WTC11 (cell line): ENCODE measurements around the gene PTPRN2. TPM values are rescaled to one million over a fixed set of nuclear protein-coding genes. Genes with fewer than 3 reads are reported as not detected.

Experiments used
- ATAC-seq: fragments of 200-7000 bp; cut with Tn5 transposase; 2 replicates; pipeline ENCODE4 v1.10.0; 2021; ENCODE audit warnings: mild to moderate bottlenecking, moderate library complexity
- CTCF ChIA-PET: fragments of 300-600 bp; sonication (Branson Sonifier 250); formaldehyde crosslinking; loops from one replicate; lab custom pipeline; 2021; ENCODE audit warnings: antibody characterized with exemption; lab: Charles Lee
- POLR2A ChIA-PET: fragments of 350-600 bp; sonication (Branson Sonifier 250); formaldehyde crosslinking; loops from one replicate; lab custom pipeline; 2021; ENCODE audit warnings: antibody characterized with exemption; lab: Charles Lee
- DNase-seq: peaks from one replicate; pipeline ENCODE4 v3.0.0; 2021; ENCODE audit warnings: low spot score
- H3K27ac Mint-ChIP-seq: 2 replicates; pipeline ENCODE4 v1.8.0; 2021; ENCODE audit warnings: mixed read lengths
- H3K27me3 Mint-ChIP-seq: 2 replicates; pipeline ENCODE4 v1.8.0; 2021; ENCODE audit warnings: low read depth, mild to moderate bottlenecking, moderate library complexity, mixed read lengths
- H3K36me3 Mint-ChIP-seq: 2 replicates; pipeline ENCODE4 v1.8.0; 2021; ENCODE audit warnings: mixed read lengths
- H3K4me1 Mint-ChIP-seq: 2 replicates; pipeline ENCODE4 v1.8.0; 2022; ENCODE audit warnings: mixed read lengths
- H3K4me3 Mint-ChIP-seq: 2 replicates; pipeline ENCODE4 v1.8.0; 2021; ENCODE audit warnings: mild to moderate bottlenecking, moderate library complexity, mixed read lengths
- H3K9me3 Mint-ChIP-seq: 2 replicates; pipeline ENCODE4 v1.8.0; 2021; ENCODE audit warnings: mixed read lengths
- ARID4B ChIP-seq: sonication (generic); formaldehyde crosslinking; IDR thresholded peaks from 2 replicates; pipeline ENCODE4 v1.8.0; 2023; ENCODE audit warnings: missing genetic modification reagents, mild to moderate bottlenecking, borderline replicate concordance
- ATF1 ChIP-seq: sonication (generic); formaldehyde crosslinking; IDR thresholded peaks from 2 replicates; pipeline ENCODE4 v1.8.1; 2023; ENCODE audit warnings: mild to moderate bottlenecking, moderate library complexity, missing genetic modification reagents
- ATF2 ChIP-seq: sonication (generic); formaldehyde crosslinking; IDR thresholded peaks from 2 replicates; pipeline ENCODE4 v1.8.1; 2022; ENCODE audit warnings: low read depth, missing genetic modification reagents, borderline replicate concordance
- E2F5 ChIP-seq: sonication (generic); formaldehyde crosslinking; IDR thresholded peaks from 2 replicates; pipeline ENCODE4 v1.8.1; 2022; ENCODE audit warnings: mild to moderate bottlenecking, moderate library complexity, missing genetic modification reagents
- ESRRA ChIP-seq: sonication (generic); formaldehyde crosslinking; IDR thresholded peaks from 2 replicates; pipeline ENCODE4 v1.8.1; 2022; ENCODE audit warnings: mild to moderate bottlenecking, missing genetic modification reagents, borderline replicate concordance
- IRF1 ChIP-seq: sonication (generic); formaldehyde crosslinking; IDR thresholded peaks from 2 replicates; pipeline ENCODE4 v1.8.0; 2023; ENCODE audit warnings: missing genetic modification reagents
- IRF2 ChIP-seq: sonication (generic); formaldehyde crosslinking; IDR thresholded peaks from 2 replicates; pipeline ENCODE4 v1.8.0; 2022; ENCODE audit warnings: low read depth, missing genetic modification reagents, borderline replicate concordance
- JUN ChIP-seq: sonication (generic); formaldehyde crosslinking; IDR thresholded peaks from 2 replicates; pipeline ENCODE4 v1.8.0; 2023; ENCODE audit warnings: mild to moderate bottlenecking, missing genetic modification reagents
- MAX ChIP-seq: sonication (generic); formaldehyde crosslinking; IDR thresholded peaks from 2 replicates; pipeline ENCODE4 v1.8.0; 2022; ENCODE audit warnings: mild to moderate bottlenecking, missing genetic modification reagents
- MLX ChIP-seq: sonication (generic); formaldehyde crosslinking; IDR thresholded peaks from 2 replicates; pipeline ENCODE4 v1.8.1; 2023; ENCODE audit warnings: mild to moderate bottlenecking, missing genetic modification reagents, moderate library complexity
- MXD4 ChIP-seq: fragments of 250-450 bp; sonication (Bioruptor Pico); IDR thresholded peaks from 2 replicates; pipeline ENCODE4 v1.8.0; 2021; ENCODE audit warnings: mild to moderate bottlenecking, moderate library complexity, borderline replicate concordance
- SP1 ChIP-seq: sonication (generic); formaldehyde crosslinking; conservative IDR thresholded peaks from 2 replicates; pipeline ENCODE4 v1.8.1; 2022; ENCODE audit warnings: missing genetic modification reagents
- TP53 ChIP-seq: sonication (generic); formaldehyde crosslinking; IDR thresholded peaks from 2 replicates; pipeline ENCODE4 v1.8.1; 2023; ENCODE audit warnings: mild to moderate bottlenecking, missing genetic modification reagents
- USF2 ChIP-seq: sonication (generic); formaldehyde crosslinking; IDR thresholded peaks from 2 replicates; pipeline ENCODE4 v1.8.1; 2023; ENCODE audit warnings: mild to moderate bottlenecking, missing genetic modification reagents, moderate library complexity
- ZBTB21 ChIP-seq: sonication (generic); formaldehyde crosslinking; IDR thresholded peaks from 2 replicates; pipeline ENCODE4 v1.8.1; 2023; ENCODE audit warnings: mild to moderate bottlenecking, missing genetic modification reagents, borderline replicate concordance
- ZMAT4 ChIP-seq: fragments of 250-450 bp; sonication (Bioruptor Pico); IDR thresholded peaks from 2 replicates; pipeline ENCODE4 v1.9.0; 2021; ENCODE audit warnings: mild to moderate bottlenecking
- ZNF121 ChIP-seq: sonication (generic); formaldehyde crosslinking; IDR thresholded peaks from 2 replicates; pipeline ENCODE4 v1.8.0; 2023; ENCODE audit warnings: missing genetic modification reagents
- ZNF219 ChIP-seq: sonication (generic); formaldehyde crosslinking; IDR thresholded peaks from 2 replicates; pipeline ENCODE4 v1.8.0; 2023; ENCODE audit warnings: missing genetic modification reagents, mild to moderate bottlenecking, borderline replicate concordance
- ZNF232 ChIP-seq: sonication (generic); formaldehyde crosslinking; IDR thresholded peaks from 2 replicates; pipeline ENCODE4 v1.8.0; 2022; ENCODE audit warnings: mild to moderate bottlenecking, missing genetic modification reagents
- ZNF416 ChIP-seq: fragments of 250-450 bp; sonication (Bioruptor Pico); IDR thresholded peaks from 2 replicates; pipeline ENCODE4 v1.9.0; 2021; ENCODE audit warnings: mild to moderate bottlenecking, inconsistent platforms
- total RNA-seq: library from RNA; stranded (reverse); gene quantifications from 3 replicates; pipeline ENCODE4 v1.2.3, GENCODE V29; 2021

PTPRN2 gene
- total RNA-seq, 1 experiment from 2014 or later = 4.7 TPM

GRCh38 chr7:157561523-157561785 is 1026.2 kb downstream of the PTPRN2 start:
- ATAC-seq = no peak
- POLR2A ChIA-PET = no interaction called here
- no peak for DNase-seq
- no peaks in the 10 kb centered on the region for H3K4me1 Mint-ChIP-seq
- H3K36me3 Mint-ChIP-seq = no peaks in the 10 kb centered on the region; the same call in 1 of the 2 replicates
- H3K27ac Mint-ChIP-seq = no peak overlapping the region
- no peak overlapping the region for H3K4me3 Mint-ChIP-seq
- 0 out of 2 replicates have a peak, but pooled peaks cover 4% of the 10 kb centered on the region for H3K9me3 Mint-ChIP-seq
- TF ChIP-seq ATF2 (CRISPR knock-in tag) (no peak), MXD4 (CRISPR knock-in tag) (no peak), JUN (CRISPR knock-in tag) (no peak), USF2 (CRISPR knock-in tag) (no peak), E2F5 (CRISPR knock-in tag) (no peak), IRF2 (no peak), ZNF416 (CRISPR knock-in tag) (no peak), ATF1 (CRISPR knock-in tag) (no peak), ESRRA (CRISPR knock-in tag) (no peak), TP53 (CRISPR knock-in tag) (no peak), SP1 (CRISPR knock-in tag) (no peak), MAX (CRISPR knock-in tag) (no peak), ARID4B (CRISPR knock-in tag) (no peak), ZNF121 (no peak), ZMAT4 (CRISPR knock-in tag) (no peak), IRF1 (no peak), ZBTB21 (CRISPR knock-in tag) (no peak), ZNF232 (CRISPR knock-in tag) (no peak), ZNF219 (no peak), MLX (CRISPR knock-in tag) (no peak)
- TF ChIP-seq, all 79 proteins: peak for 0
- CTCF ChIA-PET = no interaction called here
- H3K27me3 Mint-ChIP-seq = no peaks in the 10 kb centered on the region; the same call in 1 of the 2 replicates
